ENCODE data around the gene CRACDL.

DNA sequence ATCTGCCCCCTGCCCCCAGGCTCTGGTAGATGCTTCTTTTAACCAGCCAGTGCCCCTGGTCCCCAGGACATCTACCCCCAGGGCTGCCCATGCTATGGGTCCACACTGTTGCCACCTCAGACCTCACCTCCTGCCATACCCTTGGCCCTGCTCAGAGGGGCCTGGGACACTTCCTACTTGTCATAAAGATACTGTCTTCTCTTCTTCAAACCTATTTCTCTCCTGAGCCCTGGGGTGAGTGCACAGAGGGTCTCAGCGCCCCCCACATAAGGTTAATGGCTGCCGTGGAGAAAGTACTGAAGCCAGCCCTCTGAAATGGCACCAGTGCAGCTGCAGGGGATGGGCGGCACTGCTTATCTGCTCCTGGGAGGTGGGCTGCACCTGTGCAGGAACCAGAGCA is 127.5 kb downstream of the CRACDL start:
- TF ChIP-seq, protein P1, sequence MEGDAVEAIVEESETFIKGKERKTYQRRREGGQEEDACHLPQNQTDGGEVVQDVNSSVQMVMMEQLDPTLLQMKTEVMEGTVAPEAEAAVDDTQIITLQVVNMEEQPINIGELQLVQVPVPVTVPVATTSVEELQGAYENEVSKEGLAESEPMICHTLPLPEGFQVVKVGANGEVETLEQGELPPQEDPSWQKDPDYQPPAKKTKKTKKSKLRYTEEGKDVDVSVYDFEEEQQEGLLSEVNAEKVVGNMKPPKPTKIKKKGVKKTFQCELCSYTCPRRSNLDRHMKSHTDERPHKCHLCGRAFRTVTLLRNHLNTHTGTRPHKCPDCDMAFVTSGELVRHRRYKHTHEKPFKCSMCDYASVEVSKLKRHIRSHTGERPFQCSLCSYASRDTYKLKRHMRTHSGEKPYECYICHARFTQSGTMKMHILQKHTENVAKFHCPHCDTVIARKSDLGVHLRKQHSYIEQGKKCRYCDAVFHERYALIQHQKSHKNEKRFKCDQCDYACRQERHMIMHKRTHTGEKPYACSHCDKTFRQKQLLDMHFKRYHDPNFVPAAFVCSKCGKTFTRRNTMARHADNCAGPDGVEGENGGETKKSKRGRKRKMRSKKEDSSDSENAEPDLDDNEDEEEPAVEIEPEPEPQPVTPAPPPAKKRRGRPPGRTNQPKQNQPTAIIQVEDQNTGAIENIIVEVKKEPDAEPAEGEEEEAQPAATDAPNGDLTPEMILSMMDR (IDR thresholded peaks at IDR 0.05) = no peak
- no peak for TF ChIP-seq EZH2 (IDR thresholded peaks at IDR 0.05; ENCODE audit: borderline replicate concordance, insufficient read depth, low read depth, low read length, poor library complexity, severe bottlenecking)

Data from B cell (primary cell).